ENCODE data around the gene LYZL2.

The LYZL2 gene

DNA sequence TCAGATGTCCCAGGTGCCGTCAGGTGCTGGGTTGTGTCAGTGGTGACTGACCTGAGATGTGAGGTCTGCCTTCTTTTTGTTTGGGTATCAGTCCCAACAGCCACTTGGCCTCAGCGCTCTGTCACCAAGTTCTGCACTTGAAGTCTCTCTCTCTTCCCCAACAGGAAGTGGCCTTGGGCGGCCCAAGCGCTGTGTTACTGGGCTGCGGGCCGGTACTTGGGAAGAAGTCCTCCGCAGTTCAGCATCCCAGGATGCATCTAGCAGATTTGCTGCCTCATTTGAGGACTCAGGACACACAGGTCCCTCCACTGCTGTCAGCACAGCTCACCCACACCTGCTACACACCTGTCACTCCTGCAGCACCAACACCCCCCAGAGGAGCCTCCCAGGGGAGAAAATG, 40.1 kb downstream of the LYZL2 start:
- DNase-seq = no peak

DNA sequence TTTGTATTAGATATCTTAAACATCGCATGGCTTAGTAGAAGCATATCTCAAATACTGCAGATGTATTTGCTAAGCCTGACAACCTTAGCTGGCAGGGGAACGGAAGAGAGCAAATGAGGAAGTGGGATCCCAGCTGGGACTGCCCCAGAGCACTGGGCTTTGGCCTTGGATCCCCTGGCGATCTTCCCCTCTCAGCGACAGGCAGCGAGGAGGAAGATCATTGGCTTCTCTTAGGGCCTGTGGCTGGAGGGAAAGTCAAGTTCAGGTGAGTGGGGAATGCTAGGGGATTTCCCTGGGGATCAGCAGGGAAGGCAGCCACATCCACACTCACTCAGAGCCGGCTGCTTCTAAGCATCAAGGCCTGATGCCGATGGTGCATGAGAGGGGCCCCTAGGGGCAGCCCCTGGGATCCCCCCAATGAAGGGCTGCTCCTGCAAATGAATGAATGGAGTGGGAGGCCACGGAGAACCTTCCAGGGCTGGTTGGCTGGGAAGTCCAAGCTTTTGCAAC, 42.0 kb downstream of the LYZL2 start:
- peak; percentile 61 for DNase-seq

DNA sequence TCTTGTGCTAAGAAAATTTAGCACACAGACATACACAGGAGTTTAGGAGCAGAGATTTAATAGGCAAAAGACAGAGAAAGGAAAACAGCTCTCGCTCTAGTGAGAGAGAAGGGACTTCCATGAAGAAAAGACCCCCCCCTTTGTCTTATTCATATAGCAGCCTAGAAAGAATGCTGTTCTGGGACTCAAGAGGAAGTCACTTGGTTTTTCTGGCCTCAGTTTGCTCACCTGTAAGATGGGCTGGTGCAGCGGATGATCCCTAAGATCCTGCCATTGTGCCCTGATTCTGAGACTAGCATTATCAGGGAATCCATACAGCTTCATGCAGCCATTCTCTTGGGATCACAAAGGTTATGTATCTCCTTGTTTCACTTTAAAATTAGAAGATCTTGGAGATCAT, 42.7 kb downstream of the LYZL2 start:
- DNase-seq = no peak

DNA sequence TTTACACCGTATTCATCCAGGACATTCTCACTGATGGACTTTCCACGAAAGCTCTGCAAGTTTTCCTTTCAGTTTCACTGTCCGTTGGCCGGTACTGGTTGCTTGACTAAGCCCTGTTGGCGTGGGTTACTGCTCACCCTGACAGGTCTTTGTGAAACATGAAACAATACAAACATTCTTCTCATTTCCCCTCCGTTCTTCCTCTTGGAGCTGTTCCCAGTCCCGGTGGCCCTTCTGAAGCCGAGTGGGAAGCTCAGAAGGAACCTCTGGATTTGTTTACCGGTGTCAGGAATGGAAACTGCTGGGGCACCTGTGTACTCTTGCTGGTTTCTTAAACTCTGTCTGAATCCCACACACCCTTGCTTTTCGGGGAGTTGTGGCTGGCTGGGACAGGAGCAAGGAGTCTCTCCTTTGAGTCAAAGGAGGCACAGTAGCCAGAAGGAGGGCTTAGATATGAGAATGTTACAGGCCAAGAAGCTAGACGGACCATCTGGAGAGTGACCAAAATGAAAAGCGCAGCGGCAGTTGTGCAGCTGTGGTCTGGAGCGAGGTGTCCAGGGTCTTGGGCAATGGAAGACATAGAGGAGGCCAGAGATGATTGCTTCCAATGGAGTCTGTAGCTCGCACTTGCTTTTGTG, 45.7 kb downstream of the LYZL2 start:
- peak; percentile 36 for DNase-seq

DNA sequence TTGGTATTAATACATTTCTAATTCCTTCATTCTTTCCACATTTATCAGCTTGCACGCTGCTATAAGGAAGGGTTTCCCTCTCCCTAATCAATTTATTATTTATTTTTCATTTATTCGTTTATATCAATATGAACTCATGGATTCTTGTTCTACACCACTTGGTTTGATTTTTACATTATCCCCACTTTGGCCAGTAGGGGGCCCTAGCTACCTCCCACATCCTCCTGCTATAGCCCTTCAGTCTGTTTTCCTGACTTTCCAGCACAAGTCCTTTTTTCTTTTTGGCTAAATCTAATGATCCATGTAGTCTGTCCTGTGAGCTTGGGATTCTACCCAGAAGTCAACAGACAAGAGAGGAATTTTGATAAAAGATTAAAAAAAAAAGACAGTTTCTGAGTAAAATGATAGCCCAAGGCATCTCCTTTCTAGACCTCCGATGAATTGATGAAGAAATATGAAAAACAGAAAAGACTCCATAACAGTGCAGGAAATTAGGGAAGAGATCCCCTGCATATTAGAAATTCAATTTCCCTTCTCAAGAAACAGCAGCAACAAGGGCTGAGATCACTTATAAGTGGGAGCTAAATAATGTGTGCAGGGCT, 47.7 kb downstream of the LYZL2 start:
- DNase-seq = no peak

DNA sequence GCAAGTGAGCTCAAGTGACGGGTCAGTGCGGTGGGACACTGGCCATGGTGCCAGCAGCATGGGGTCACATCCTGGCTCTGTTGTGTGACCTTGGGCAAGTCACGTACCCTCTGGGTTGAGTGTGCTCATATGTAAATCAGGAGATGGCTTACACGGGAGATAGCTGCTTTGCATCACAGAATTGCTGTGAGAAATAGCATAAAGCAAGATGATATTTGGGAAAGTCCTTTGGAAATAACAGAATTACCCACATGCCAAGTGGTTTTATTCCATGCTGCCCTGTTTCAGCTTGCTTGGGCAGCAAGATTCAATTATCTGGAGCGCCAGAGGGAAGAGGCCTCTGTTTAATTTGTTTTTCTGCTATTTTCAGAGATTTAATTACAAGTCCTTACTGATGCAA, 48.9 kb downstream of the LYZL2 start:
- no peak for DNase-seq

DNA sequence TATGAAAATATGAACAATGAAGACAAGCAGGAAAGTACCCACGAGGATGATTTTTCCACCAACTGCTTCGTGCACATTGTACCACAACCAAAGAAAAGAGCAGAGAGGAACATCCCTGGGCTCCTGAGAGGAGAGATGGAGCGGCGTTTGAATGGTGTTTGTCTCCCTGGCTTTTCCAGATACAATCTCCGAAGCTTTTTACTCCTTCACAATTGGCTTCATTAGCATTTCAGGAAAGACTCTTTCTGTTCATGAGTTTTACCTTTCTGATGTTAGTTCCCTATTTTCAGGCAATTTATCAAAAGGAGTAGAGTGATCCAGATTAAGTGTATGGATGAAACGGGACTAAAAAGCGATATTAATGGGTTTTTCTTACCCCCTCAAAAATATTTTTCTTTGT, 49.3 kb downstream of the LYZL2 start:
- DNase-seq = no peak

DNA sequence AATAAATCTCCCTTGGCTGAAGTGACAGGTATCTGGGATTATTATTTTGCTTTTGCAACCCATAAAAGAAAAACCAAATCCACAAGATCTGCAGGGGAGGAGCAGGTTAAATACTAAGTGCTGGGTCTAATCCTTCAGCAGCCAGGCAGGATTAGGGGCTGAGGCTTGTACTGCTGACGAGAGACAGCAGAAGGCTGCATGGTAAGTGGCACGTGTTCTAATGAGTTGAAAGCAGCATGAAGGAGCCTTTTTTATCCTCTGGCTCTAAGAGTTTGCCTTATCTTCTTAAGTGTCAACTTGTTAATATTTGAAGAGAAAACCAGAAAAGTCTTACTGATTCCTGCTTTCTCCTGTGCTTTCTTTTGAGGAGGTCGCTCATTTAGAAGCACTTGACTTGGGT, 50.0 kb downstream of the LYZL2 start:
- DNase-seq = no peak

DNA sequence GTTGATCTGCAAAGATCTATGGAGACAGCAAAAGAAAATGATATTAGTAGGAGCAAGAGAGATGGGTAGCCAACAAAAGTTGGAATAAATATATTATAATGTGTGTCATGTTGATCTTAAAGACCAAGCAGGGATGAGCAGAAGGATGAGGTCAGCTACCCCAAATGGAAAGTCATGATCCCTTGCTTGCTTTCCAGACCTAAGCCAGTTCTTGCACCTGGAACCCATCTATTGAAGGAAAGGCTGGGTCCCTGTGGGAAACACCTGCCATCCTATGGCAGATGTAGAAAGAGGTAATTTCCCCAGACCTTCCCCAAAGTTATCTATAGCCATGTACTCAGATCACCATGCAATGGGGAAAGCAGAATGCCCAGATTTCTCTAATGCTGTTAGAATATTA, 52.5 kb downstream of the LYZL2 start:
- DNase-seq = no peak

DNA sequence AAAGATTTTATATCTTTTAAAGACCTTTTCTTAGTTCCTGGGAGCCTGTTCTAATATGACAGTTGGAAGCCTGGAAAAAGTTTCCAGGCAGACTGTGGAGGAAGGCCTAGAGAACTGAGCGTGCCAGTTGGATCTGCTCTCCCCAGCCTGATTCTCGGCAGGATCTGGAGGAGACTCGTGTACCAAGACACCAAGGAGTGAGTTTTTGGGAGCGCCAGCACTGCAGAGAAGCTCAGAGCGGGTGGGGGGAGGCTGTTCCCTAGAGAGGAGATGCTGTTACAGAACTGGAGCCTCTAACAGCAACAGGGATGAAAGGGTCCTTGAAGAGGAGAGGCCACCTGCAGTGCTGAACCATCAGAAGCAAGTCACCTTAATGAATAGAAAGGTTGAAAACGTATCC, 52.9 kb downstream of the LYZL2 start:
- DNase-seq = no peak

DNA sequence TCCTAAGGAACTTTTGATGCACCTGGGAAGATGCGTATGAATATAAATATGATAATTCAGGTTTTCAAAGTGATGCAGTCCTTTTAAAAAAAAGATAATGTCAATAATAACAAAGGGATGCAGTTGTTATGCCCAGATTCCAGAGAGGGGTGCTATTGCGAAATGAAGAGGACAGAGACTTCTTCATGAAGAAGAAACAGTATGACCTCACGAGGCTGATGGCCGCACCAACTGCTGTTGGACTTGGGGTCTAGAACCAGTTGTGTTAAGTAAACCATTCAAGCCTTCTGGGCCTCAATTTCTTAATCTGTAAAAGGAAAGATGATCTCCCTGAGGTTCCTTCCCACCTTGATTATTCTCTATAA, 55.1 kb downstream of the LYZL2 start:
- DNase-seq = no peak

DNA sequence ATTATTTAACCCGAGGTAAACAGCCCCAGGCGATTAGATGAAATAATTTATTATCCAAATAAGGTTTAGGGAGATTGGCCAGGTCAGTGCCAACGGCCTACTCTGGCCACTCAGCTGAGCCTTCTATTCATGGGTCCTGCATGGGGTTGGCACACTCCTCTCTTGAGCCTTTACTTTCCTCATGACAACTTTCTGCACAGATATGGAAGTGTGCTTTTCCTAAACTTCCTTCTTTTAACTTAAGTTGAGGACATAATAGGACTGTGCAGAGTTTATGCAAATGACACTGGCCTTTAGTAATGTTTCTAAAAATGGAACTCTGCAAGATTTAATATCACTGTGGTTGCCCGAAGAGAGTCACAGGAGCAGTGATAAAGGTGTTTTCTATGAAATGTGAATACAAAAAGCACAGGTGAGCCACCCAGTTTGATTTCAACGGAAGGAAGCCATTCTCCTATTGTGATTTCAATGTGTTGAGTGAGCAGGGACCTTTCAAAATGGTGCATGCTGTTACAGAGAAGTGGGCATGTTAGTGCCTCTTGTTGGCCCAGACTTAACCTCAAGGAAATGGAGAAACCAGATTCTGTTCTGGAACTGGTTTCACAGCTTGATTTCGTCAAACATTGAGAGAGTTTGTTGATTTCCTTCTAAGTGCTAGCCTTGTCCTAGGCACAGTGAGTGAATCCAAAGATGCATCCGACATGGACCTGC, 55.7 kb downstream of the LYZL2 start:
- no peak for DNase-seq

DNA sequence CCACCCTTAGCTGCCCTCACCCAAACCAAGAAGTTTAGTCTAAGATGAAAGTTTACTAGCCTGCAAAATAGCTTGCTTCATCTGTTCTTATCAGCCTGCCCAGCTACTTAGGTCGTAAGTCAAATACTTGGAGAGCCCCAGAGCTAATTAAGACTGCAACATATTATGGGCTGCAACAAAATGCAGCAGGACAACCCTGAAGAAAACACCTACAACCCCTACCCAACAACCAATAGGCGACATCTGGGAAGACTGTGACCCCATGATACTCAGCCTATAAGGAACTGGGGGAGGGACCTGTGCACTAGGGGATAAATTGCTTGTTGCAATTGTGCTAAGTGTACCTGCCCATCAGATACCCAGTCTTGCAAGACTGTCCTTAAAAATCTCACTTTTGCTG, 64.1 kb downstream of the LYZL2 start:
- DNase-seq = no peak

DNA sequence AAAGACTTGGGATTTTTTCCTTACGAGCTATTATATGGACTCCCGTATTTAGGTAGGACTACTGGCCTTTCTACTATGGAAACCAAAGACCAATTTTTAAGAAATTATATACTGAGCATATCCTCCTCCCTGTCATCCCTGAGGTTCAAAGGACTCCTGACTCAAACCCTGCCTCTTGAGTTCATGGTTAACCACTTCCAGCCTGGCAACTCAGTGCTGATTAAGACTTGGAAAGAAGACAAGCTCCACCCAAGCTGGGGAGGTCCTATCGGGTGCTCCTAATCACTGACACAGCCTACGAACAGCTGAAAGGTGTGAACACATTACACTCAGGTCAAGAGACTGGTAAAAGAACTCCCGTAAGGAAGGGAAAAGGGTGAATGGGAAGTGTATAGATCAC, 66.8 kb downstream of the LYZL2 start:
- no peak for DNase-seq
